ENCODE measurements around the gene MBOAT2. TPM values are rescaled to one million over a fixed set of nuclear protein-coding genes. Genes with fewer than 3 reads are reported as not detected.

MBOAT2 gene
- polyA plus RNA-seq, 1 donor, result 20.7 TPM

GRCh38 chr2:8867363-8867762 is 136.1 kb downstream of the MBOAT2 start:
- no peak for DNase-seq
- H3K4me1 ChIP-seq (ENCODE audit: control insufficient read depth, insufficient read depth, low read length), result no peaks in the 10 kb centered on the region
- no peak overlapping the region for H3K4me3 ChIP-seq (ENCODE audit: low read length)
- H3K9me3 ChIP-seq (ENCODE audit: control insufficient read depth, low read depth, low read length), result no peaks in the 10 kb centered on the region
- no peak overlapping the region for H3K27ac ChIP-seq (ENCODE audit: low read length)
- no CpG with 5 or more reads among the region's 3 CpGs for WGBS (ENCODE audit: insufficient coverage, low lambda C conversion rate)
- H3K27me3 ChIP-seq (ENCODE audit: control insufficient read depth, insufficient read depth, low read length), result no peaks in the 10 kb centered on the region
- H3K36me3 ChIP-seq (ENCODE audit: control insufficient read depth, insufficient read depth, low read length), result no peaks in the 10 kb centered on the region

GRCh38 chr2:8863331-8863953 is 140.0 kb downstream of the MBOAT2 start:
- DNase-seq, result no peak
- H3K4me3 ChIP-seq (ENCODE audit: low read length), result no peak overlapping the region
- H3K27me3 ChIP-seq (ENCODE audit: control insufficient read depth, insufficient read depth, low read length), result no peaks in the 10 kb centered on the region
- no CpG with 5 or more reads among the region's 10 CpGs for WGBS (ENCODE audit: insufficient coverage, low lambda C conversion rate)
- peaks cover 3% of the 10 kb centered on the region for H3K36me3 ChIP-seq (ENCODE audit: control insufficient read depth, insufficient read depth, low read length)
- H3K9me3 ChIP-seq (ENCODE audit: control insufficient read depth, low read depth, low read length), result no peaks in the 10 kb centered on the region
- H3K27ac ChIP-seq (ENCODE audit: low read length), result no peak overlapping the region
- no peaks in the 10 kb centered on the region for H3K4me1 ChIP-seq (ENCODE audit: control insufficient read depth, insufficient read depth, low read length)

- Histone ChIP-seq H3K4me1 (ENCODE audit: control insufficient read depth, insufficient read depth, low read length) (no peaks in the 10 kb centered on the region), H3K27ac (ENCODE audit: low read length) (no peak overlapping the region), H3K9me3 (ENCODE audit: control insufficient read depth, low read depth, low read length) (no peaks in the 10 kb centered on the region), H3K27me3 (ENCODE audit: control insufficient read depth, insufficient read depth, low read length) (no peaks in the 10 kb centered on the region), H3K4me3 (ENCODE audit: low read length) (no peak overlapping the region), H3K36me3 (ENCODE audit: control insufficient read depth, insufficient read depth, low read length) (peaks cover 3% of the 10 kb centered on the region)
- DNase-seq, result no peak
- 100% methylated on average over 1 of the region's 7 CpGs for WGBS (ENCODE audit: insufficient coverage, low lambda C conversion rate)
These were observed 141.3 kb downstream of the MBOAT2 start for GRCh38 chr2:8862230-8862629.

GRCh38 chr2:8861797-8862196 is 141.7 kb downstream of the MBOAT2 start:
- H3K9me3 ChIP-seq (ENCODE audit: control insufficient read depth, low read depth, low read length), result no peaks in the 10 kb centered on the region
- H3K36me3 ChIP-seq (ENCODE audit: control insufficient read depth, insufficient read depth, low read length), result peaks cover 3% of the 10 kb centered on the region
- 89% methylated on average over 1 of the region's 1 CpG for WGBS (ENCODE audit: insufficient coverage, low lambda C conversion rate)
- no peaks in the 10 kb centered on the region for H3K4me1 ChIP-seq (ENCODE audit: control insufficient read depth, insufficient read depth, low read length)
- no peaks in the 10 kb centered on the region for H3K27me3 ChIP-seq (ENCODE audit: control insufficient read depth, insufficient read depth, low read length)
- DNase-seq, result no peak
- H3K4me3 ChIP-seq (ENCODE audit: low read length), result no peak overlapping the region
- H3K27ac ChIP-seq (ENCODE audit: low read length), result no peak overlapping the region

GRCh38 chr2:8860239-8860638 is 143.2 kb downstream of the MBOAT2 start:
- H3K27ac ChIP-seq (ENCODE audit: low read length), result no peak overlapping the region
- H3K4me1 ChIP-seq (ENCODE audit: control insufficient read depth, insufficient read depth, low read length), result no peaks in the 10 kb centered on the region
- 100% methylated on average over 1 of the region's 2 CpGs for WGBS (ENCODE audit: insufficient coverage, low lambda C conversion rate)
- H3K27me3 ChIP-seq (ENCODE audit: control insufficient read depth, insufficient read depth, low read length), result no peaks in the 10 kb centered on the region
- H3K36me3 ChIP-seq (ENCODE audit: control insufficient read depth, insufficient read depth, low read length), result peaks cover 3% of the 10 kb centered on the region
- DNase-seq, result no peak
- no peaks in the 10 kb centered on the region for H3K9me3 ChIP-seq (ENCODE audit: control insufficient read depth, low read depth, low read length)
- H3K4me3 ChIP-seq (ENCODE audit: low read length), result no peak overlapping the region

GRCh38 chr2:8858910-8859309 is 144.6 kb downstream of the MBOAT2 start:
- H3K9me3 ChIP-seq (ENCODE audit: control insufficient read depth, low read depth, low read length), result no peaks in the 10 kb centered on the region
- H3K27ac ChIP-seq (ENCODE audit: low read length), result no peak overlapping the region
- H3K4me3 ChIP-seq (ENCODE audit: low read length), result no peak overlapping the region
- 10% methylated on average over 1 of the region's 1 CpG for WGBS (ENCODE audit: insufficient coverage, low lambda C conversion rate)
- H3K4me1 ChIP-seq (ENCODE audit: control insufficient read depth, insufficient read depth, low read length), result no peaks in the 10 kb centered on the region
- peaks cover 3% of the 10 kb centered on the region for H3K36me3 ChIP-seq (ENCODE audit: control insufficient read depth, insufficient read depth, low read length)
- no peaks in the 10 kb centered on the region for H3K27me3 ChIP-seq (ENCODE audit: control insufficient read depth, insufficient read depth, low read length)
- no peak for DNase-seq

GRCh38 chr2:8858264-8858663 is 145.2 kb downstream of the MBOAT2 start:
- no peak for DNase-seq
- WGBS (ENCODE audit: insufficient coverage, low lambda C conversion rate), result no CpG with 5 or more reads among the region's 7 CpGs
- H3K9me3 ChIP-seq (ENCODE audit: control insufficient read depth, low read depth, low read length), result no peaks in the 10 kb centered on the region
- no peaks in the 10 kb centered on the region for H3K27me3 ChIP-seq (ENCODE audit: control insufficient read depth, insufficient read depth, low read length)
- no peak overlapping the region for H3K4me3 ChIP-seq (ENCODE audit: low read length)
- H3K27ac ChIP-seq (ENCODE audit: low read length), result no peak overlapping the region
- peaks cover 3% of the 10 kb centered on the region for H3K36me3 ChIP-seq (ENCODE audit: control insufficient read depth, insufficient read depth, low read length)
- no peaks in the 10 kb centered on the region for H3K4me1 ChIP-seq (ENCODE audit: control insufficient read depth, insufficient read depth, low read length)

- H3K27me3 ChIP-seq (ENCODE audit: control insufficient read depth, insufficient read depth, low read length), result no peaks in the 10 kb centered on the region
- no peak for DNase-seq
- 90% methylated on average over 2 of the region's 11 CpGs for WGBS (ENCODE audit: insufficient coverage, low lambda C conversion rate)
- no peaks in the 10 kb centered on the region for H3K4me1 ChIP-seq (ENCODE audit: control insufficient read depth, insufficient read depth, low read length)
- H3K4me3 ChIP-seq (ENCODE audit: low read length), result no peak overlapping the region
- no peak overlapping the region for H3K27ac ChIP-seq (ENCODE audit: low read length)
- no peaks in the 10 kb centered on the region for H3K9me3 ChIP-seq (ENCODE audit: control insufficient read depth, low read depth, low read length)
- peaks cover 3% of the 10 kb centered on the region for H3K36me3 ChIP-seq (ENCODE audit: control insufficient read depth, insufficient read depth, low read length)
These were observed 145.8 kb downstream of the MBOAT2 start for GRCh38 chr2:8857709-8858108.

GRCh38 chr2:8856176-8856575 is 147.3 kb downstream of the MBOAT2 start:
- Histone ChIP-seq H3K9me3 (ENCODE audit: control insufficient read depth, low read depth, low read length) (no peaks in the 10 kb centered on the region), H3K27ac (ENCODE audit: low read length) (no peak overlapping the region), H3K4me1 (ENCODE audit: control insufficient read depth, insufficient read depth, low read length) (no peaks in the 10 kb centered on the region), H3K4me3 (ENCODE audit: low read length) (no peak overlapping the region), H3K27me3 (ENCODE audit: control insufficient read depth, insufficient read depth, low read length) (no peaks in the 10 kb centered on the region), H3K36me3 (ENCODE audit: control insufficient read depth, insufficient read depth, low read length) (no peaks in the 10 kb centered on the region)
- 100% methylated on average over 1 of the region's 2 CpGs for WGBS (ENCODE audit: insufficient coverage, low lambda C conversion rate)
- DNase-seq, result no peak

GRCh38 chr2:8855010-8855409 is 148.5 kb downstream of the MBOAT2 start:
- Histone ChIP-seq H3K27ac (ENCODE audit: low read length) (no peak overlapping the region), H3K4me1 (ENCODE audit: control insufficient read depth, insufficient read depth, low read length) (no peaks in the 10 kb centered on the region), H3K9me3 (ENCODE audit: control insufficient read depth, low read depth, low read length) (no peaks in the 10 kb centered on the region), H3K4me3 (ENCODE audit: low read length) (no peak overlapping the region), H3K27me3 (ENCODE audit: control insufficient read depth, insufficient read depth, low read length) (no peaks in the 10 kb centered on the region), H3K36me3 (ENCODE audit: control insufficient read depth, insufficient read depth, low read length) (no peaks in the 10 kb centered on the region)
- DNase-seq, result no peak
- no CpG with 5 or more reads among the region's 3 CpGs for WGBS (ENCODE audit: insufficient coverage, low lambda C conversion rate)

GRCh38 chr2:8853426-8853825 is 150.1 kb downstream of the MBOAT2 start:
- DNase-seq, result no peak
- 100% methylated on average over 2 of the region's 4 CpGs for WGBS (ENCODE audit: insufficient coverage, low lambda C conversion rate)
- Histone ChIP-seq H3K4me1 (ENCODE audit: control insufficient read depth, insufficient read depth, low read length) (no peaks in the 10 kb centered on the region), H3K4me3 (ENCODE audit: low read length) (no peak overlapping the region), H3K27me3 (ENCODE audit: control insufficient read depth, insufficient read depth, low read length) (no peaks in the 10 kb centered on the region), H3K27ac (ENCODE audit: low read length) (no peak overlapping the region), H3K9me3 (ENCODE audit: control insufficient read depth, low read depth, low read length) (no peaks in the 10 kb centered on the region), H3K36me3 (ENCODE audit: control insufficient read depth, insufficient read depth, low read length) (no peaks in the 10 kb centered on the region)

Measured in large intestine (tissue), 3 donors.